HEK293T (cell line): ENCODE data around the gene TINAGL1.

Experiments used
- CTCF ChIA-PET: fragments of 350-600 bp; formaldehyde crosslinking; extraction: SDS; loops from one replicate; lab custom pipeline; 2021; ENCODE audit warnings: antibody characterized with exemption, inconsistent platforms; lab: Yijun Ruan, JAX
- POLR2A ChIA-PET: fragments of 350-600 bp; formaldehyde crosslinking; extraction: SDS; loops from one replicate; lab custom pipeline; 2020; ENCODE audit warnings: antibody characterized with exemption, inconsistent platforms; lab: Yijun Ruan, JAX
- DNase-seq: peaks from one replicate; pipeline ENCODE4 v3.0.0; 2012; ENCODE audit warnings: mixed read lengths; ENCODE audit errors: extremely low spot score
- ARNT ChIP-seq: fragments of 450-650 bp; IDR thresholded peaks from 2 replicates; pipeline ENCODE4 v1.6.1; 2017; ENCODE audit warnings: mild to moderate bottlenecking
- BHLHE40 ChIP-seq: fragments of 450-650 bp; IDR thresholded peaks from 2 replicates; pipeline ENCODE4 v1.6.1; 2016; ENCODE audit warnings: mild to moderate bottlenecking, moderate library complexity, borderline replicate concordance
- CTBP1 ChIP-seq: fragments of 450-650 bp; IDR thresholded peaks from 2 replicates; pipeline ENCODE4 v1.6.1; 2016; ENCODE audit warnings: borderline replicate concordance
- ELF4 ChIP-seq: fragments of 450-650 bp; IDR thresholded peaks from 2 replicates; pipeline ENCODE4 v1.6.1; 2017; ENCODE audit warnings: antibody characterized with exemption
- FOXA1 ChIP-seq: fragments of 450-650 bp; IDR thresholded peaks from 2 replicates; pipeline ENCODE4 v1.6.1; 2016; ENCODE audit warnings: mild to moderate bottlenecking
- FOXK2 ChIP-seq: fragments of 450-650 bp; IDR thresholded peaks from 2 replicates; pipeline ENCODE4 v1.6.1; 2016; ENCODE audit warnings: mild to moderate bottlenecking
- FOXM1 ChIP-seq: fragments of 450-650 bp; IDR thresholded peaks from 2 replicates; pipeline ENCODE4 v1.6.1; 2017; ENCODE audit warnings: mild to moderate bottlenecking, borderline replicate concordance
- HDGF ChIP-seq: fragments of 450-650 bp; IDR thresholded peaks from 2 replicates; pipeline ENCODE4 v1.6.1; 2017; ENCODE audit warnings: antibody characterized with exemption, borderline replicate concordance
- L3MBTL2 ChIP-seq: fragments of 450-650 bp; conservative IDR thresholded peaks from 2 replicates; pipeline ENCODE4 v1.6.1; 2016; ENCODE audit warnings: mild to moderate bottlenecking
- LEF1 ChIP-seq: fragments of 450-650 bp; IDR thresholded peaks from 2 replicates; pipeline ENCODE4 v1.6.1; 2017; ENCODE audit warnings: mild to moderate bottlenecking, borderline replicate concordance
- NFRKB ChIP-seq: fragments of 450-650 bp; IDR thresholded peaks from 2 replicates; pipeline ENCODE4 v1.6.1; 2016; ENCODE audit warnings: mild to moderate bottlenecking, moderate library complexity
- SP1 ChIP-seq: fragments of 450-650 bp; IDR thresholded peaks from 2 replicates; pipeline ENCODE4 v1.6.1; 2017
- SUZ12 ChIP-seq: fragments of 450-650 bp; IDR thresholded peaks from 2 replicates; pipeline ENCODE4 v1.6.1; 2016; ENCODE audit warnings: mild to moderate bottlenecking
- TARDBP ChIP-seq: fragments of 450-650 bp; IDR thresholded peaks from 2 replicates; pipeline ENCODE4 v1.6.1; 2016
- ZNF384 ChIP-seq: fragments of 450-650 bp; IDR thresholded peaks from 2 replicates; pipeline ENCODE4 v1.6.1; 2016
- TF ChIP-seq, protein P1 (sequence below): fragments of 450-650 bp; IDR thresholded peaks from 2 replicates; pipeline ENCODE4 v1.6.1; 2016

The TINAGL1 gene

GRCh38 chr1:31539329-31539728 is 37.0 kb upstream of the TINAGL1 start:
- no peak for TF ChIP-seq SP1
- no peak for TF ChIP-seq CTBP1
- TF ChIP-seq FOXA1: no peak
- no peak for TF ChIP-seq SUZ12
- no peak for TF ChIP-seq ZNF384
- TF ChIP-seq, protein P1, sequence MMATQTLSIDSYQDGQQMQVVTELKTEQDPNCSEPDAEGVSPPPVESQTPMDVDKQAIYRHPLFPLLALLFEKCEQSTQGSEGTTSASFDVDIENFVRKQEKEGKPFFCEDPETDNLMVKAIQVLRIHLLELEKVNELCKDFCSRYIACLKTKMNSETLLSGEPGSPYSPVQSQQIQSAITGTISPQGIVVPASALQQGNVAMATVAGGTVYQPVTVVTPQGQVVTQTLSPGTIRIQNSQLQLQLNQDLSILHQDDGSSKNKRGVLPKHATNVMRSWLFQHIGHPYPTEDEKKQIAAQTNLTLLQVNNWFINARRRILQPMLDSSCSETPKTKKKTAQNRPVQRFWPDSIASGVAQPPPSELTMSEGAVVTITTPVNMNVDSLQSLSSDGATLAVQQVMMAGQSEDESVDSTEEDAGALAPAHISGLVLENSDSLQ: no peak
- no peak for TF ChIP-seq BHLHE40
- TF ChIP-seq FOXM1: no peak
- no peak for TF ChIP-seq HDGF
- no peak for TF ChIP-seq ELF4
- TF ChIP-seq FOXK2: no peak
- TF ChIP-seq LEF1: no peak
- TF ChIP-seq ARNT: no peak
- no peak for TF ChIP-seq NFRKB
- no peak for TF ChIP-seq TARDBP
- no peak for TF ChIP-seq L3MBTL2
- ChIA-PET POLR2A (no interaction called here), CTCF (no interaction called here)
- DNase-seq: no peak

GRCh38 chr1:31541194-31541593 is 35.1 kb upstream of the TINAGL1 start:
- ChIA-PET CTCF (no interaction called here), POLR2A (no interaction called here)
- TF ChIP-seq FOXA1: no peak
- TF ChIP-seq SP1: no peak
- no peak for TF ChIP-seq TARDBP
- no peak for TF ChIP-seq ARNT
- TF ChIP-seq SUZ12: no peak
- TF ChIP-seq BHLHE40: no peak
- no peak for TF ChIP-seq FOXK2
- no peak for TF ChIP-seq HDGF
- TF ChIP-seq ZNF384: no peak
- no peak for TF ChIP-seq LEF1
- TF ChIP-seq CTBP1: no peak
- TF ChIP-seq, protein P1: no peak
- no peak for TF ChIP-seq FOXM1
- no peak for TF ChIP-seq L3MBTL2
- no peak for TF ChIP-seq NFRKB
- TF ChIP-seq ELF4: no peak
- no peak for DNase-seq

DNA sequence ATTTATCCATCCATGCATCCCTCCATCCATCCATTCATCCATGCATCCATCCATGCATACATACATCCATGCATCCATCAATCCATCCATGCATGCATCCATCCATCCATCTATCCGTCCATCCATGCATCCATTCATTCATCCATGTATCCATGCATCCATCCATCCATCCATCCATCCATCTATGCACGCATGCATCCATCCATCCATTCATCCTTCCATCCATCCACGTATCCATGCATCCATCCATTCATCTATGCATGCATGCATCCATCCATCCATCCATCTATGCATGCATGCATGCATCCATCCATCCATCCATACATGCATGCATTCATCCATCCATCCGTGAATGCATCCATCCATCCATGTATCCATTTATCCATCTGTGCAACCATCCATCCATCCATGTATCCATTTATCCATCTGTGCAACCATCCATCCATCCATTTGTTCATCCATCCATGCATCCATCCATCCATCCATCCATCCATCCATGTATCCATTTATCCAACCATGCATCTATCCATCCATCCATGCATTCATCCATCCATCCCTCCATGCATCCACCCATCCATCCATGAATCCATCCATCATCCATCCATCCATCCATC is 30.3 kb upstream of the TINAGL1 start:
- TF ChIP-seq FOXM1: no peak
- TF ChIP-seq BHLHE40: no peak
- no peak for TF ChIP-seq TARDBP
- ChIA-PET POLR2A (no interaction called here), CTCF (no interaction called here)
- DNase-seq: no peak

DNA sequence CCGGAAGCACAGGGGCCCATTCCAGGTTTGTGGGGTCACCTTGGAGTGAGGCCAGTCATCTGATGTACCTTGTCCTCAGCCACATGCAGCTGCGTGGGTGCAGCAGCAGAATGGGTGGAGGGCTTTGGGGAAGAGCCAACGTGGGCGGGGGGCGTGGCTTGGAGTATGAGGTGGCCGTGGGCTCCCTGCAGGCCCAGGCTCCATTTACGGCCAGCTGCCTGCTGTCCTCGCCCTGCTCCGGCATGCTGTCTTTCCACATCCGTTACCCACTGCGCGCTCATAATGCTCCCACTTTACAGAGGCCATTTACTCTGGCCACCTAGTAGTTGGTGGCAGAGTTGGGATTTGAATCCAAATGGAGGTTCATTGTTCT is 27.8 kb upstream of the TINAGL1 start:
- POLR2A ChIA-PET: interaction anchor here (1.0 to 1.2 kb wide), 2 partner anchors 42 to 154 kb away, joined by 4 to 6 read pairs; no protein-coding TSS in a partner anchor
- no peak for DNase-seq
- peak; percentile 63 for TF ChIP-seq L3MBTL2
- TF ChIP-seq FOXK2: no peak
- TF ChIP-seq LEF1: no peak
- CTCF ChIA-PET: interaction anchor here (0.9 to 2.3 kb wide), 13 partner anchors 10 to 365 kb away, joined by 3 to 23 read pairs (median 5); partner anchors contain the start of gene HCRTR1

DNA sequence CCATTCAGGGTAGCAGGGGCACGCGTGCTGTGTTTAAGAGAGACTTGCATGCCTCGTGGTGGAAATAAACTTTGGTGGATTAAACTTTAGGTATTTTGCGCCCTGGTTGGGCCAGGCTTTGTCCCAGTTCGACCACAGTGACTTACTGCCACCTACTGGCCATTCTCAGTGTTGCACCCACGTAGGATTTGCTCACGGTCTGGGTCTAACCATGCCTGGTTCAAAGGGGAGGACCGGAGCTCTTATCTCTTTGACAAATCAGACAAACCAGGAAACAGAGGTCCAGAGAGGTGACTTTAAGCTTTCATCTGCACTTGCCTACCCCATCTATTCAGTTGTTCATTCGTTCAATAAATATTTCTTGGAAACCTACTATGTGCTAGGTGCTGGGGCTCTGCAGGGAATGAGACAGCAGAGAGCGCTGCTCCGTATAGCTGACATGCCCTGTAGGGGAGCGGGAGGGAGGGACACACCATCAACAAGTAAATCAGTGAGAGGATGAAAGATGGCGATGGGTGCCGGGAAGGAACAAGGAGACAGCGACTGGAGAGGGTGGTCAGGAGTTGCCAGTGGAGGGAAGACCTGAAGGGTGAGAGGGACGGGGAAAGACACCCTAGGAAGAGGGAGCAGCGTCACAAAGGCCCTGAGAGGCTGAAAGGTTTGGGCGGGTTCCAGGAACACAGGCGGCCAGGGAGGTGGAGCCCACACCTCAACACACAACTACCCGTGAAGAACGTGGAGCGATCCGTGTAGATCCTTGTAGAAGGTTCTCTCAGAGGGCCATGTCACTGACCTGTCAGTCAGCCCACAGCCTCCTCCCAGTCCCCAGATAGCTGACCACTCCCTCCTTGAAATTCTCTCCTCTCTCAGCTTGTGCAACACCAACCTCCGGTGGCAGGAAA is 27.2 kb upstream of the TINAGL1 start:
- TF ChIP-seq FOXM1: no peak
- TF ChIP-seq L3MBTL2: peak; percentile 5; the same call in 1 of the 2 replicates
- peak; percentile 19; the same call in 1 of the 2 replicates for TF ChIP-seq BHLHE40
- TF ChIP-seq, protein P1: peak; percentile 75
- CTCF ChIA-PET: interaction anchor here (0.6 to 2.3 kb wide), 19 partner anchors 11 to 468 kb away, joined by 3 to 23 read pairs (median 5); partner anchors contain the start of gene HCRTR1
- POLR2A ChIA-PET: interaction anchor here (0.6 to 1.2 kb wide), 3 partner anchors 42 to 252 kb away, joined by 3 to 6 read pairs (median 4); partner anchors contain the start of genes SNRNP40 and ZCCHC17
- peak; percentile 96 for DNase-seq
